Cardiac fibroblast (primary cell): ENCODE results near the gene LGALS3BP.

Experiments used
- DNase-seq, 2 donors: peaks; one replicate each; pipeline versions ENCODE4 v3.0.0 to v3.0.0-alpha.2; 2010; ENCODE audit warnings: low read depth in 2 of 2
- H3K4me3 ChIP-seq, 2 donors: replicated peaks in 1 of 2; 1 replicate in 1 of 2; 2 replicates in 1 of 2; pipeline ENCODE4 v1.5.1; 2011; ENCODE audit warnings: low read depth in 2 of 2, low read length in 2 of 2, mild to moderate bottlenecking in 2 of 2, moderate library complexity in 1 of 2
- CTCF ChIP-seq: IDR thresholded peaks from one replicate; pipeline ENCODE4 v1.5.1; 2011; ENCODE audit warnings: low read depth, mild to moderate bottlenecking, low read length, inconsistent platforms

Gene LGALS3BP

GRCh38 chr17:79000396-79001189, 20.9 kb upstream of the LGALS3BP start:
- DNase-seq: no peak
- TF ChIP-seq CTCF: no peak
- H3K4me3 ChIP-seq: no peak overlapping the region

GRCh38 chr17:78999947-79000395, 20.2 kb upstream of the LGALS3BP start:
- TF ChIP-seq CTCF: no peak
- DNase-seq: no peak
- no peak overlapping the region for H3K4me3 ChIP-seq

- no peak for TF ChIP-seq CTCF
- DNase-seq: no peak
- no peak overlapping the region for H3K4me3 ChIP-seq
These were observed 19.5 kb upstream of the LGALS3BP start for GRCh38 chr17:78999056-78999768.

- DNase-seq: peak; percentile 18 to 27
- TF ChIP-seq CTCF: no peak
- no peak overlapping the region for H3K4me3 ChIP-seq
These were observed 18.8 kb upstream of the LGALS3BP start for GRCh38 chr17:78998311-78999055.

- H3K4me3 ChIP-seq: no peak overlapping the region
- TF ChIP-seq CTCF: no peak
- DNase-seq: no peak
These were observed 18.2 kb upstream of the LGALS3BP start for GRCh38 chr17:78997881-78998280.

- DNase-seq: no peak
- TF ChIP-seq CTCF: no peak
- no peak overlapping the region for H3K4me3 ChIP-seq
These were observed 17.6 kb upstream of the LGALS3BP start for GRCh38 chr17:78997231-78997741.
